Prostate gland (tissue), 2 donors: Measurements from ENCODE around the gene ARMC9. TPM values are rescaled to one million over a fixed set of nuclear protein-coding genes. Genes with fewer than 3 reads are reported as not detected.

ENCODE experiments used
- DNase-seq: peaks from one replicate; pipeline ENCODE4 v3.0.0-alpha.2; 2019; ENCODE audit warnings: low spot score
- H3K27ac ChIP-seq, 2 donors: fragments of 200-600 bp; sonication (generic); 2 replicates each; pipeline ENCODE4 v1.5.1; 2017 to 2019
- H3K27me3 ChIP-seq: fragments of 200-600 bp; sonication (generic); replicated peaks from 2 replicates; pipeline ENCODE4 v1.5.1; 2019; ENCODE audit not compliant: insufficient read depth
- H3K36me3 ChIP-seq, 2 donors: fragments of 200-600 bp; sonication (generic); 1 replicate in 1 of 2; 2 replicates in 1 of 2; pipeline versions ENCODE4 v1.5.1 to v1.8.1; 2017 to 2019
- H3K4me1 ChIP-seq: fragments of 200-600 bp; sonication (generic); replicated peaks from 2 replicates; pipeline ENCODE4 v1.5.1; 2019
- H3K4me3 ChIP-seq, 2 donors: fragments of 200-600 bp; sonication (generic); 2 replicates each; pipeline ENCODE4 v1.5.1; 2017 to 2019
- H3K9me3 ChIP-seq: fragments of 200-600 bp; sonication (generic); 2 replicates; pipeline ENCODE4 v1.5.1; 2017
- POLR2A ChIP-seq: fragments of 450-650 bp; IDR thresholded peaks from one replicate; pipeline ENCODE4 v1.6.1; 2016; ENCODE audit warnings: antibody characterized with exemption, mild to moderate bottlenecking
- POLR2AphosphoS5 ChIP-seq: sonication (generic); formaldehyde crosslinking; IDR thresholded peaks from one replicate; pipeline ENCODE4 v1.6.1; 2017; ENCODE audit warnings: antibody characterized with exemption
- WGBS: methylation state at CpG from one replicate; pipeline ENCODE4 v1.1.5; 2018; 5-methylcytosine and 5-hydroxymethylcytosine counted together
- intact Hi-C: fragments of 100-400 bp; cut with DNase I; formaldehyde crosslinking; loops from one replicate; pipeline ENCODE4 v1.14.2; 2022
- total RNA-seq, 2 donors: library from RNA; depleted of rRNA; stranded (reverse); fragments of >200 nt; gene quantifications; one replicate each; pipeline ENCODE4 v1.1.0, GENCODE V29; 2016
- TF ChIP-seq, protein P1 (sequence below), 4 experiments: fragments of 200-600 bp in 2 of 4; fragments of 450-650 bp in 2 of 4; sonication (generic) in 2 of 4; IDR thresholded peaks; 1 replicate in 3 of 4; 2 replicates in 1 of 4; pipeline ENCODE4 v1.5.1; 2016 to 2019; ENCODE audit warnings: antibody characterized with exemption in 4 of 4, mild to moderate bottlenecking in 2 of 4, moderate library complexity in 2 of 4

ARMC9 gene
- total RNA-seq, 2 donors from 2014 or later, result 11.3 to 40.0 TPM

- intact Hi-C loops, result loop anchor here (5.0 kb wide), 2 partner anchors 101 to 116 kb away; partner anchors contain the start of gene B3GNT7
- WGBS, result 87% methylated on average over 13 of the region's 13 CpGs
- no peak for TF ChIP-seq POLR2AphosphoS5
- TF ChIP-seq, protein P1, sequence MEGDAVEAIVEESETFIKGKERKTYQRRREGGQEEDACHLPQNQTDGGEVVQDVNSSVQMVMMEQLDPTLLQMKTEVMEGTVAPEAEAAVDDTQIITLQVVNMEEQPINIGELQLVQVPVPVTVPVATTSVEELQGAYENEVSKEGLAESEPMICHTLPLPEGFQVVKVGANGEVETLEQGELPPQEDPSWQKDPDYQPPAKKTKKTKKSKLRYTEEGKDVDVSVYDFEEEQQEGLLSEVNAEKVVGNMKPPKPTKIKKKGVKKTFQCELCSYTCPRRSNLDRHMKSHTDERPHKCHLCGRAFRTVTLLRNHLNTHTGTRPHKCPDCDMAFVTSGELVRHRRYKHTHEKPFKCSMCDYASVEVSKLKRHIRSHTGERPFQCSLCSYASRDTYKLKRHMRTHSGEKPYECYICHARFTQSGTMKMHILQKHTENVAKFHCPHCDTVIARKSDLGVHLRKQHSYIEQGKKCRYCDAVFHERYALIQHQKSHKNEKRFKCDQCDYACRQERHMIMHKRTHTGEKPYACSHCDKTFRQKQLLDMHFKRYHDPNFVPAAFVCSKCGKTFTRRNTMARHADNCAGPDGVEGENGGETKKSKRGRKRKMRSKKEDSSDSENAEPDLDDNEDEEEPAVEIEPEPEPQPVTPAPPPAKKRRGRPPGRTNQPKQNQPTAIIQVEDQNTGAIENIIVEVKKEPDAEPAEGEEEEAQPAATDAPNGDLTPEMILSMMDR (IDR thresholded peaks at IDR 0.05), result no peak
- TF ChIP-seq POLR2A, result no peak
These were observed 98.1 kb downstream of the ARMC9 start for GRCh38 chr2:231296401-231296974.

DNA sequence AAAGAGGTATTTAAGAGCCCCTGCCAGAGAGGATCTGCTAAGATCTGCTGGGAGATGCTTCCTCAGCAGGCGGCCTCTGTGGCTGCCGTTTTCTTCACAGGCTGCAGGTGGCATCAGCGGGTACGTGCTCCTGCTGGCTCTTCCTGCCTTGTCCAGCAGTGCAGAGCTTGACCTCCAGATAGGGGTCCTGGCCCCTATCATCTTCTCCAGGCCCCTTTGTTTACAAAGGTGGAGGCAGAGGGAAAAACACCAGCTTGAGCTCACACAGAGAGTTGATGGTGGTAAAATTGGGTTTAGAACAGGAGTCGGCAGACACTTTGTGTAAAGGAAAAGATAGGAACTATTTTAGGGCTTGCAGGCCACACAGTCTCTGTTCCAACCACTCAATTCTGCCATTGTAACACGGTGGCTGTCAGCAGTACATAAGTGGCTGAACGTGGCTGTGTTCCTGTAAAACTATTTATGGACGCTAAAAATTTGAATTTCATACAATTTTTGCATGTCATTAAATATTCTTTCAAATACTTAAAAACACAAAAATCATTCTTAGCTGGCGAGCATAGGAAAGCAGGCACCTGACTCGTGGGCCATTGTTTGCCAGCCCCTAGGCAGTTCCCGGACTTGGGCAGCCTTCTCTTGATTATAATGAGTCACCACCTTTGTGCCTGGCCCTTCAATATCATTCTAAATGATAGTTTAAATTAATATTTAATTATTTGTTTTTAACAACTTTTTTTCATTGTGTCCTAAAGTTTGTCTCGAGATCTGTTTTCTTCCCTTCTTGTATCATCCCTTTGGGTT is 98.9 kb downstream of the ARMC9 start:
- H3K36me3 ChIP-seq, result no peaks in the 10 kb centered on the region
- no peak overlapping the region for H3K27ac ChIP-seq
- H3K27me3 ChIP-seq, result no peaks in the 10 kb centered on the region
- intact Hi-C loops, result loop anchor here (5.0 kb wide), 2 partner anchors 100 to 115 kb away; partner anchors contain the start of gene B3GNT7
- no peak overlapping the region for H3K4me3 ChIP-seq
- H3K4me1 ChIP-seq, result peaks cover 2% of the 10 kb centered on the region
- no peaks in the 10 kb centered on the region for H3K9me3 ChIP-seq
- DNase-seq, result peak; percentile 31
- TF ChIP-seq, protein P1 (IDR thresholded peaks at IDR 0.05), result peak in 3 of 4 experiments; percentile 35 to 60 (median 54)
- TF ChIP-seq POLR2A (no peak), POLR2AphosphoS5 (no peak)
- 62% methylated on average over 12 of the region's 12 CpGs for WGBS

More at GRCh38 chr2:231296401-231296974, 98.1 kb downstream of the ARMC9 start:
- no peak overlapping the region for H3K27ac ChIP-seq
- no peaks in the 10 kb centered on the region for H3K27me3 ChIP-seq
- no peaks in the 10 kb centered on the region for H3K9me3 ChIP-seq
- no peak overlapping the region for H3K4me3 ChIP-seq
- H3K36me3 ChIP-seq, result no peaks in the 10 kb centered on the region
- peaks cover 2% of the 10 kb centered on the region for H3K4me1 ChIP-seq
- no peak for DNase-seq

DNA sequence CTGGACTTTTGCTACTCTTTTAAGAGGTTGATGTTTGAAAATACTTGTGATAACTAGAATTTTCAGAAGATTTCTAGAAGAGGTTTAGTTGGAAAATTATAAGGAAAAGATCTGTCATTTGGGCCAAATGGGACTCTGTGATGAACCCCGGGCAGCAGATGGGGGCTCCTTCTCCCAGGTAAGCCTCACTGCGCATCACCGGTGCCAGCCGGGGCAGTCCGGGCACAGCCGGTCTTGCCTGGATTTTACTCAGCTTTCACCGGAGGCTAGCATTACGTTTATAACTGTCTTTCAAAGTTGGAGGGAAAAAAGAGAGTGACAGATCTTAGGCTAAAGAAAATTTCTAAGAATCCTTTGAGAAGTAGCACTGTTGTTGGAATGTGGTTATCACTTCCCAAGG is 99.7 kb downstream of the ARMC9 start:
- TF ChIP-seq POLR2A (no peak), POLR2AphosphoS5 (no peak)
- TF ChIP-seq, protein P1 (IDR thresholded peaks at IDR 0.05), result no peak
- H3K27ac ChIP-seq, result no peak overlapping the region
- no peak for DNase-seq
- intact Hi-C loops, result loop anchor here (5.0 kb wide), 2 partner anchors 99 to 114 kb away; partner anchors contain the start of gene B3GNT7
- H3K4me3 ChIP-seq, result no peak overlapping the region
- 93% methylated on average over 8 of the region's 8 CpGs for WGBS
- peaks cover 2% of the 10 kb centered on the region for H3K4me1 ChIP-seq
- H3K36me3 ChIP-seq, result no peaks in the 10 kb centered on the region
- no peaks in the 10 kb centered on the region for H3K27me3 ChIP-seq
- no peaks in the 10 kb centered on the region for H3K9me3 ChIP-seq

GRCh38 chr2:231299267-231299666 is 100.8 kb downstream of the ARMC9 start:
- Histone ChIP-seq H3K27ac (no peak overlapping the region), H3K27me3 (no peaks in the 10 kb centered on the region), H3K4me3 (no peak overlapping the region), H3K9me3 (no peaks in the 10 kb centered on the region), H3K36me3 (no peaks in the 10 kb centered on the region), H3K4me1 (peaks cover 2% of the 10 kb centered on the region)
- no peak for DNase-seq
- TF ChIP-seq POLR2AphosphoS5, result no peak
- TF ChIP-seq POLR2A, result no peak
- TF ChIP-seq, protein P1 (IDR thresholded peaks at IDR 0.05), result no peak
- intact Hi-C loops, result loop anchor here (5.0 kb wide), 2 partner anchors 98 to 113 kb away; partner anchors contain the start of gene B3GNT7
- 90% methylated on average over 7 of the region's 7 CpGs for WGBS
